ENCODE measurements around the gene PRXL2B.

DNA sequence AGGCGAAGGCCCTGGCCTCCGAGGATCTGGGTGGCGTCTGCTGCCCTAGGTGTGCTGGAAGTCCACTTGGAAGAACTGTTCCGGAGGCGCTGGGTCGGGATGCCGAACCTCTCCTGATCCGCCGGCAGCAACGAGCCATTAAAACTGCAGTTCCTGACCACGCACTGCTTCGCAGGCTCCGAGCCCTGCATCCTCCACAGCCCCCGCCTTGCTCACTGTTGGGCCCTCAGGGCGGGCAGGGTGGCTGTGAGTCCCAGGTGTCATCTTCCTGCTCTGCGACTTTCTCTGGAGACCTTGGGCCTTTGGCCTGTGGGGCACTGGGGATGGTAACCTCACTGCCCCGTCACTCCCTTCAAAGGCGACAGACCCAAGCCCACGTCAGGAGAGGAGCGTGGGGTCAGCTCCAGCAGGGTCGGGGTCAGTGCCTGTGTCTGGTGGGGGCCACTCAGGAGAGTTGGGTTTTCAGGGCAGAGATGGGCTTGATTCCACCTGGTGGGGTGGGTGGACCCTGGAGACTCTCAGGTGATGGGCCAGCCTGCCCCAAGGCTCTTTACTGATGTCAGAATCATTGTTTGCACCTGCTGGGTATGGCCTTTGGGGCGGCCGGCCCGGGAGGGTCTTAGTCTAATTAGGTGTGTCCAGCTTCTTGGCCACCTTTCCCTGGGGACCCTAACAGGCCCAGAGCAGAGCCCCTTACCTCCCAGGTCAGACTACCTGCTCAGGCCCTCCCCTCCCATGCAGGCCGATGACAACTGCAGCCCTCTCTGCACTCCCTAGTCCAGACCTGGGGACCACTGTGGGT, 3.1 kb downstream of the PRXL2B start:
- TF ChIP-seq EZH2 (IDR thresholded peaks at IDR 0.05; ENCODE audit: low read length, missing control alignments), result no peak
- TF ChIP-seq, protein P1, sequence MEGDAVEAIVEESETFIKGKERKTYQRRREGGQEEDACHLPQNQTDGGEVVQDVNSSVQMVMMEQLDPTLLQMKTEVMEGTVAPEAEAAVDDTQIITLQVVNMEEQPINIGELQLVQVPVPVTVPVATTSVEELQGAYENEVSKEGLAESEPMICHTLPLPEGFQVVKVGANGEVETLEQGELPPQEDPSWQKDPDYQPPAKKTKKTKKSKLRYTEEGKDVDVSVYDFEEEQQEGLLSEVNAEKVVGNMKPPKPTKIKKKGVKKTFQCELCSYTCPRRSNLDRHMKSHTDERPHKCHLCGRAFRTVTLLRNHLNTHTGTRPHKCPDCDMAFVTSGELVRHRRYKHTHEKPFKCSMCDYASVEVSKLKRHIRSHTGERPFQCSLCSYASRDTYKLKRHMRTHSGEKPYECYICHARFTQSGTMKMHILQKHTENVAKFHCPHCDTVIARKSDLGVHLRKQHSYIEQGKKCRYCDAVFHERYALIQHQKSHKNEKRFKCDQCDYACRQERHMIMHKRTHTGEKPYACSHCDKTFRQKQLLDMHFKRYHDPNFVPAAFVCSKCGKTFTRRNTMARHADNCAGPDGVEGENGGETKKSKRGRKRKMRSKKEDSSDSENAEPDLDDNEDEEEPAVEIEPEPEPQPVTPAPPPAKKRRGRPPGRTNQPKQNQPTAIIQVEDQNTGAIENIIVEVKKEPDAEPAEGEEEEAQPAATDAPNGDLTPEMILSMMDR (conservative IDR thresholded peaks at IDR 0.05 in 1 of 2, IDR thresholded peaks at IDR 0.05 in 1 of 2; ENCODE audit: low read depth in 1 of 2, low read length in 2 of 2), result no peak
